ENCODE measurements around the gene IFIT1.

IFIT1 gene

GRCh38 chr10:89440226-89441009 lies 48.0 kb downstream of the IFIT1 start:
- CTCF ChIA-PET: no interaction called here

GRCh38 chr10:89442289-89442688 lies 49.9 kb downstream of the IFIT1 start:
- Histone ChIP-seq H3K4me3 (ENCODE audit: low read depth, low read length) (no peak overlapping the region), H3K9me3 (ENCODE audit: control insufficient read depth, insufficient read depth, low read depth, low read length) (no peaks in the 10 kb centered on the region), H3K36me3 (ENCODE audit: control insufficient read depth in 2 of 2, insufficient read depth in 1 of 2, low read length in 2 of 2) (no peaks in the 10 kb centered on the region), H3K4me1 (ENCODE audit: control insufficient read depth, insufficient read depth, low read length) (no peaks in the 10 kb centered on the region), H3K27ac (ENCODE audit: extremely low read depth, low read depth, low read length) (no peak overlapping the region)
- POLR2A ChIA-PET: no interaction called here
- CTCF ChIA-PET: interaction anchor here (0.8 to 1.2 kb wide), 2 partner anchors 10 to 120 kb away, joined by 3 to 5 read pairs; no protein-coding TSS in a partner anchor
- no peak for TF ChIP-seq ZNF48 (tag by site-specific recombination; IDR thresholded peaks at IDR 0.05)
- TF ChIP-seq ZNF645 (tag by site-specific recombination; IDR thresholded peaks at IDR 0.05): no peak
- no peak for TF ChIP-seq INSM2 (tag by site-specific recombination; IDR thresholded peaks at IDR 0.05)
- TF ChIP-seq ZNF747 (tag by site-specific recombination; IDR thresholded peaks at IDR 0.05): no peak
- no peak for TF ChIP-seq PRDM1 (tag by site-specific recombination; IDR thresholded peaks at IDR 0.05)
- TF ChIP-seq, protein P1, sequence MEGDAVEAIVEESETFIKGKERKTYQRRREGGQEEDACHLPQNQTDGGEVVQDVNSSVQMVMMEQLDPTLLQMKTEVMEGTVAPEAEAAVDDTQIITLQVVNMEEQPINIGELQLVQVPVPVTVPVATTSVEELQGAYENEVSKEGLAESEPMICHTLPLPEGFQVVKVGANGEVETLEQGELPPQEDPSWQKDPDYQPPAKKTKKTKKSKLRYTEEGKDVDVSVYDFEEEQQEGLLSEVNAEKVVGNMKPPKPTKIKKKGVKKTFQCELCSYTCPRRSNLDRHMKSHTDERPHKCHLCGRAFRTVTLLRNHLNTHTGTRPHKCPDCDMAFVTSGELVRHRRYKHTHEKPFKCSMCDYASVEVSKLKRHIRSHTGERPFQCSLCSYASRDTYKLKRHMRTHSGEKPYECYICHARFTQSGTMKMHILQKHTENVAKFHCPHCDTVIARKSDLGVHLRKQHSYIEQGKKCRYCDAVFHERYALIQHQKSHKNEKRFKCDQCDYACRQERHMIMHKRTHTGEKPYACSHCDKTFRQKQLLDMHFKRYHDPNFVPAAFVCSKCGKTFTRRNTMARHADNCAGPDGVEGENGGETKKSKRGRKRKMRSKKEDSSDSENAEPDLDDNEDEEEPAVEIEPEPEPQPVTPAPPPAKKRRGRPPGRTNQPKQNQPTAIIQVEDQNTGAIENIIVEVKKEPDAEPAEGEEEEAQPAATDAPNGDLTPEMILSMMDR (tag by site-specific recombination; IDR thresholded peaks at IDR 0.05): no peak
- no peak for TF ChIP-seq GLI2 (tag by site-specific recombination; IDR thresholded peaks at IDR 0.05; ENCODE audit: borderline replicate concordance, low read depth)
- no peak for TF ChIP-seq RBAK (tag by site-specific recombination; IDR thresholded peaks at IDR 0.05)
- TF ChIP-seq ZNF133 (tag by site-specific recombination; IDR thresholded peaks at IDR 0.05): no peak

More at GRCh38 chr10:89440226-89441009, 48.0 kb downstream of the IFIT1 start:
- H3K4me3 ChIP-seq (ENCODE audit: low read depth, low read length): no peak overlapping the region
- H3K36me3 ChIP-seq (ENCODE audit: control insufficient read depth in 2 of 2, insufficient read depth in 1 of 2, low read length in 2 of 2): no peaks in the 10 kb centered on the region
- TF ChIP-seq ZNF175 (tag by site-specific recombination; IDR thresholded peaks at IDR 0.05): no peak
- TF ChIP-seq GLIS2 (tag by site-specific recombination; IDR thresholded peaks at IDR 0.05): no peak
- TF ChIP-seq ZNF785 (tag by site-specific recombination; IDR thresholded peaks at IDR 0.05): no peak
- no peak for TF ChIP-seq ZNF280D (tag by site-specific recombination; IDR thresholded peaks at IDR 0.05)
- TF ChIP-seq ZNF169 (tag by site-specific recombination; IDR thresholded peaks at IDR 0.05): no peak
- no peak for TF ChIP-seq ZBTB8A (tag by site-specific recombination; IDR thresholded peaks at IDR 0.05)
- no peak for TF ChIP-seq ZNF561 (tag by site-specific recombination; IDR thresholded peaks at IDR 0.05; ENCODE audit: borderline replicate concordance)
- TF ChIP-seq PRDM4 (tag by site-specific recombination; IDR thresholded peaks at IDR 0.05): no peak
- TF ChIP-seq ZNF221 (tag by site-specific recombination; IDR thresholded peaks at IDR 0.05; ENCODE audit: borderline replicate concordance): no peak
- TF ChIP-seq, protein P2, sequence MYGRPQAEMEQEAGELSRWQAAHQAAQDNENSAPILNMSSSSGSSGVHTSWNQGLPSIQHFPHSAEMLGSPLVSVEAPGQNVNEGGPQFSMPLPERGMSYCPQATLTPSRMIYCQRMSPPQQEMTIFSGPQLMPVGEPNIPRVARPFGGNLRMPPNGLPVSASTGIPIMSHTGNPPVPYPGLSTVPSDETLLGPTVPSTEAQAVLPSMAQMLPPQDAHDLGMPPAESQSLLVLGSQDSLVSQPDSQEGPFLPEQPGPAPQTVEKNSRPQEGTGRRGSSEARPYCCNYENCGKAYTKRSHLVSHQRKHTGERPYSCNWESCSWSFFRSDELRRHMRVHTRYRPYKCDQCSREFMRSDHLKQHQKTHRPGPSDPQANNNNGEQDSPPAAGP (tag by site-specific recombination; IDR thresholded peaks at IDR 0.05): no peak
- TF ChIP-seq ZNF24 (tag by site-specific recombination; IDR thresholded peaks at IDR 0.05): no peak
- H3K9me3 ChIP-seq (ENCODE audit: control insufficient read depth, insufficient read depth, low read depth, low read length): no peaks in the 10 kb centered on the region
- POLR2A ChIA-PET: no interaction called here
- H3K27ac ChIP-seq (ENCODE audit: extremely low read depth, low read depth, low read length): no peak overlapping the region
- H3K4me1 ChIP-seq (ENCODE audit: control insufficient read depth, insufficient read depth, low read length): no peaks in the 10 kb centered on the region

All from HEK293 (cell line).